ENCODE results near the gene TOLLIP.

- TF ChIP-seq EP300 (IDR thresholded peaks at IDR 0.05; ENCODE audit: borderline replicate concordance) (no peak), REST (IDR thresholded peaks at IDR 0.05; ENCODE audit: low read depth) (no peak), MAX (IDR thresholded peaks at IDR 0.05) (no peak), CEBPB (IDR thresholded peaks at IDR 0.05) (no peak), TAF1 (IDR thresholded peaks at IDR 0.05; ENCODE audit: low read depth) (no peak), FOXM1 (IDR thresholded peaks at IDR 0.05; ENCODE audit: borderline replicate concordance, low read depth) (no peak), YY1 (IDR thresholded peaks at IDR 0.05; ENCODE audit: low read depth) (no peak), TEAD4 (IDR thresholded peaks at IDR 0.05) (no peak), EGR1 (IDR thresholded peaks at IDR 0.05) (no peak), RAD21 (IDR thresholded peaks at IDR 0.05; ENCODE audit: low read depth) (no peak)
Measured at GRCh38 chr11:1236316-1237127, 72.9 kb downstream of the TOLLIP start.

Data from Ishikawa (cell line).